ENCODE measurements around the gene CCDC43. TPM values are rescaled to one million over a fixed set of nuclear protein-coding genes. Genes with fewer than 3 reads are reported as not detected.

CCDC43 gene
- total and polyA plus RNA-seq, 2 donors (not counting 3 experiments of a cell fraction or from before 2014, with no cell fraction given) = 5.9 to 31.7 TPM

- FAIRE-seq = no peak
- dilution Hi-C loops (cut with MboI; ENCODE audit: extremely low pct_ligation_motif_present, low sequenced_read_pairs) = no loop called here
- H3K27me3 ChIP-seq (ENCODE audit: control insufficient read depth in 2 of 2, insufficient read depth in 2 of 2, low read length in 2 of 2) = no peaks in the 10 kb centered on the region
These were observed 29.9 kb upstream of the CCDC43 start for GRCh38 chr17:44719444-44719843.

More at GRCh38 chr17:44719444-44719843, 29.9 kb upstream of the CCDC43 start:
- TF ChIP-seq POLR2A (IDR thresholded peaks at IDR 0.05; ENCODE audit: low read depth, low read length) (no peak), MYC (IDR thresholded peaks at IDR 0.05; ENCODE audit: low read depth, low read length) (no peak), MAX (IDR thresholded peaks at IDR 0.05; ENCODE audit: insufficient read depth, insufficient read length) (no peak), EZH2 (IDR thresholded peaks at IDR 0.05; ENCODE audit: borderline replicate concordance, low read depth, low read length, severe bottlenecking) (no peak), CTCF (IDR thresholded peaks at IDR 0.05; ENCODE audit: extremely low read depth in 1 of 2, insufficient read depth in 1 of 2, low read depth in 1 of 2, low read length in 2 of 2) (no peak), FOS (IDR thresholded peaks at IDR 0.05; ENCODE audit: borderline replicate concordance, insufficient read depth, low read length) (no peak), POLR2AphosphoS5 (IDR thresholded peaks at IDR 0.05; ENCODE audit: insufficient read depth, low read depth, low read length) (no peak), GATA2 (IDR thresholded peaks at IDR 0.05; ENCODE audit: insufficient read depth, insufficient read length, low read depth, low read length) (no peak), JUN (IDR thresholded peaks at IDR 0.05; ENCODE audit: borderline replicate concordance, insufficient read depth, insufficient read length, low read depth) (no peak)
- CTCF ChIA-PET = no interaction called here
- H3K27ac ChIP-seq (ENCODE audit: insufficient read depth, low read depth, low read length) = no peak overlapping the region
- H3K36me3 ChIP-seq (ENCODE audit: control insufficient read depth in 2 of 2, extremely low read depth in 1 of 2, insufficient read depth in 2 of 2, low read length in 2 of 2) = peaks cover 0 to 1% of the 10 kb centered on the region in 2 experiments
- no peak for DNase-seq (ENCODE audit: low read depth, low spot score)
- POLR2A ChIA-PET = no interaction called here
- intact Hi-C loops (cut with micrococcal nuclease) = no loop called here
- no peaks in the 10 kb centered on the region for H4K20me1 ChIP-seq (replicated peaks; ENCODE audit: control insufficient read depth, extremely low read depth, insufficient read depth, low read length)
- H3K4me3 ChIP-seq (replicated peaks in 1 of 3; ENCODE audit: insufficient read depth in 1 of 3, low read depth in 1 of 3, low read length in 3 of 3) = no peak overlapping the region
- no peaks in the 10 kb centered on the region for H3K9me1 ChIP-seq (replicated peaks; ENCODE audit: control insufficient read depth, extremely low read depth, insufficient read depth, low read length)
- no peaks in the 10 kb centered on the region for H3K9me3 ChIP-seq (replicated peaks; ENCODE audit: control insufficient read depth, insufficient read depth, low read length)
- H3K4me1 ChIP-seq (ENCODE audit: control insufficient read depth, extremely low read depth, insufficient read depth, low read length) = no peaks in the 10 kb centered on the region
- H3K9ac ChIP-seq (replicated peaks; ENCODE audit: extremely low read depth, insufficient read depth, low read length) = no peak overlapping the region
- H2AFZ ChIP-seq (ENCODE audit: low read depth, low read length) = no peak overlapping the region
- H3K79me2 ChIP-seq (ENCODE audit: control insufficient read depth, insufficient read depth, low read length) = no peaks in the 10 kb centered on the region
- no TSS peak for BruUV-seq (replicated peaks)
- no peak overlapping the region for H3K4me2 ChIP-seq (ENCODE audit: insufficient read depth, low read length)

Data from endothelial cell of umbilical vein (primary cell).